Progenitor cell of endocrine pancreas (in vitro differentiated cells): ENCODE data around the gene SCGN. TPM values are rescaled to one million over a fixed set of nuclear protein-coding genes. Genes with fewer than 3 reads are reported as not detected.

Source experiments
- DNase-seq: peaks from one replicate; pipeline ENCODE4 v3.0.0; 2021; ENCODE audit warnings: low spot score; ENCODE audit not compliant: unreplicated experiment
- H3K27ac Mint-ChIP-seq: 2 replicates; pipeline ENCODE4 v1.8.0; 2021; ENCODE audit warnings: mild to moderate bottlenecking, moderate library complexity, mixed read lengths
- H3K27me3 Mint-ChIP-seq: 2 replicates; pipeline ENCODE4 v1.8.0; 2021; ENCODE audit warnings: mixed read lengths
- H3K36me3 Mint-ChIP-seq: 2 replicates; pipeline ENCODE4 v1.8.0; 2022; ENCODE audit warnings: mixed read lengths; ENCODE audit not compliant: insufficient read depth
- H3K4me1 Mint-ChIP-seq: 2 replicates; pipeline ENCODE4 v1.8.0; 2021; ENCODE audit warnings: low read depth, mixed read lengths
- H3K4me3 Mint-ChIP-seq: 2 replicates; pipeline ENCODE4 v1.8.0; 2021; ENCODE audit warnings: low read depth, mild to moderate bottlenecking, moderate library complexity, mixed read lengths
- H3K9me3 Mint-ChIP-seq: 2 replicates; pipeline ENCODE4 v1.8.0; 2021; ENCODE audit warnings: low read depth, mixed read lengths
- CTCF ChIP-seq: fragments of 200-600 bp; sonication (generic); IDR thresholded peaks from one replicate; pipeline ENCODE4 v1.5.0; 2021; ENCODE audit warnings: antibody characterized with exemption, mild to moderate bottlenecking; ENCODE audit not compliant: unreplicated experiment
- total RNA-seq: library from RNA; stranded (reverse); gene quantifications from 2 replicates; pipeline ENCODE4 v1.2.1, GENCODE V29; 2021

The SCGN gene
- total RNA-seq, 1 donor from 2014 or later: 95.0 TPM

GRCh38 chr6:25670208-25670607 lies 18.2 kb downstream of the SCGN start:
- no peaks in the 10 kb centered on the region for H3K9me3 Mint-ChIP-seq
- no peak overlapping the region for H3K4me3 Mint-ChIP-seq
- H3K36me3 Mint-ChIP-seq: peaks cover 5% of the 10 kb centered on the region
- H3K27ac Mint-ChIP-seq: peak overlapping the region; percentile 65
- peaks cover 44% of the 10 kb centered on the region for H3K4me1 Mint-ChIP-seq
- TF ChIP-seq CTCF: no peak
- no peaks in the 10 kb centered on the region for H3K27me3 Mint-ChIP-seq
- no peak for DNase-seq

DNA sequence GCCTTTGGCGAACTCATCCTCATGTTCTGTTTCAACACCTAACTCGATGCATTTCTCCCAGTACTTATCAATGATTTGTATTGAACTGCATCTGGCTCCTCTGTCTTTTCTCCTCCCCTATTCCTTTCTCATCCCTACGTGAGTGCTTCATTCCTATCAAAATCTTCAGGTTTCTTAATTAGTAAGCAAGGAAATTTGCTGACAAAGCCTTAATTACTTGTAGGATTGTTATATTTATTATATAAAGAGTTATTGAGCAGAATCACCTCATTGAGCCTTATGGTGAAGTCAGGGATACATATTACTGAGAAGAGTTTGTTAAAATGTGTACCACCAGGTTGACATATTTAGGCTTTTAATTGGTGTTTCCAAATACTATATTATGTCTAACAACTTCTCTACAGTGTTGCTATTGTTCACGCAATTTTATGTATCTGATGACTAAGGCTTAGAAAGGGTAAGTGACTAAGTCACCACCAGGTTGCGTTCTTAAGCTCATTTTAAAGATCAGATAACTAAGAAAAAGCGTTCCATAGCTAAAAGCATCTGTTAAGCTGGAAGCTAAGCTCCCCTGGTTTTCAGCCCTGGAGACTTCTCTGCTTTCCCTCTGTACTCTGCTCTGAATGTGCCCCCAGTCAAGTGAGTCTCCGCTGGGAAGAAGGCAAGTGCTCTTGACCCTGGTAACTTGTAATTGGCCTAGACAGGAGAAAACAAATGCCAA lies 18.9 kb downstream of the SCGN start:
- no peaks in the 10 kb centered on the region for H3K9me3 Mint-ChIP-seq
- H3K36me3 Mint-ChIP-seq: peaks cover 5% of the 10 kb centered on the region
- TF ChIP-seq CTCF: no peak
- no peak overlapping the region for H3K4me3 Mint-ChIP-seq
- no peaks in the 10 kb centered on the region for H3K27me3 Mint-ChIP-seq
- H3K4me1 Mint-ChIP-seq: peaks cover 44% of the 10 kb centered on the region
- no peak for DNase-seq
- H3K27ac Mint-ChIP-seq: peak overlapping the region; percentile 78

DNA sequence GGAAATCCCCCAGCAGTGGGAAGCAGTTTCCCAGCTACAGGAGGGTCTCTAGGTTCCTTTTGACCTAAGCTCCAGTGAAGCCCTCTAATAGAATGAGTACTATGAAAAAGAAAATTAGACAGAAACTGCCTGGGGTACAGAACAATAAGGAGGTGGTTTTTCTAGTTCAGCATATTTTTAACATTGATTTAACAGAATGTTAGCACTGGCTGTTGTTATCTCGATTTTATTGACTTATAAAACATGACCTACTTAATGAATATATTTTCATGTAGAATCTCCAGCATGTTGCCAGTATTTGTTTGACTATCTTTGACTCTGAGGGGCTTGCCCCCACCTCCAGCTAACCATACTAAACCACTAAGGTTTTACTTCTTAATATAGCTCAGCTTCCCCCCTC lies 19.6 kb downstream of the SCGN start:
- H3K27me3 Mint-ChIP-seq: no peaks in the 10 kb centered on the region
- H3K4me3 Mint-ChIP-seq: no peak overlapping the region
- no peak for TF ChIP-seq CTCF
- H3K4me1 Mint-ChIP-seq: peaks cover 44% of the 10 kb centered on the region
- H3K36me3 Mint-ChIP-seq: peaks cover 5% of the 10 kb centered on the region
- peak overlapping the region; percentile 78 for H3K27ac Mint-ChIP-seq
- no peak for DNase-seq
- H3K9me3 Mint-ChIP-seq: no peaks in the 10 kb centered on the region

DNA sequence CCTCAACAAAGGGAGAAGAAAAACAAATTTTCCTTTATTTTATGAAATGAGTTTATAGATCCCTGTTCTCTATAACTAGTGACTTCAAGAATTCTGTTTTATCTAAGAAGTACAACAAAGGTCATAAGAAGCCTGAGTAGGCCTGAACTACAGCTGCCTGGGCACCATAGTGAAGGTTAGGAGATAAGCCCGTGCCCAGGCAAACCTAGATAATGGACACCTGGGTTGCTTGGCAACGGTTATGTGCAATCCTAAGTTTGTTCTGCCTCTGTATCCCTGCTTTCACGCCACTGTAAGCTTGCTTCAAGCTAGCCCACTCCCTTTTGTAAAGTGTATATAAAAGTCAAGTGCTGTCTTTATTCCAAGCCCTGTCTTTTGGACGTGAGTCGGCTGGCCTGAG lies 23.2 kb downstream of the SCGN start:
- no peaks in the 10 kb centered on the region for H3K9me3 Mint-ChIP-seq
- H3K36me3 Mint-ChIP-seq: peaks cover 6% of the 10 kb centered on the region
- TF ChIP-seq CTCF: no peak
- no peak overlapping the region for H3K27ac Mint-ChIP-seq
- no peak for DNase-seq
- no peaks in the 10 kb centered on the region for H3K27me3 Mint-ChIP-seq
- H3K4me3 Mint-ChIP-seq: no peak overlapping the region
- peaks cover 20% of the 10 kb centered on the region for H3K4me1 Mint-ChIP-seq

GRCh38 chr6:25676775-25677174 lies 24.8 kb downstream of the SCGN start:
- Mint-ChIP-seq H3K27ac (no peak overlapping the region), H3K27me3 (no peaks in the 10 kb centered on the region), H3K9me3 (no peaks in the 10 kb centered on the region), H3K36me3 (peaks cover 7% of the 10 kb centered on the region), H3K4me3 (no peak overlapping the region), H3K4me1 (peaks cover 8% of the 10 kb centered on the region)
- DNase-seq: no peak
- no peak for TF ChIP-seq CTCF
